ENCODE measurements around the gene GKN1. TPM values are rescaled to one million over a fixed set of nuclear protein-coding genes. Genes with fewer than 3 reads are reported as not detected.
A peak's percentile ranks its signal among the peaks of the same experiment; 100 is the strongest.
"Not testable (repeated sequence)": the region's sequence is repeated elsewhere in the genome, so short reads cannot be mapped to it uniquely, and the experiment has no call there.

GKN1 gene
- not detected in 2 replicates for total RNA-seq (2014; rRNA removed; shearing (Covaris generic))
- not detected in 2 replicates for polyA plus RNA-seq (2015; cell fraction: cytosol; rRNA removed)
- not detected in 2 replicates for polyA plus RNA-seq (2015; cell fraction: nucleus; rRNA removed)

GRCh38 chr2:68974251-68974650 lies at the start of gene GKN1:
Gene GKN1 (plus strand): TSS chr2:68974636. CDS start chr2:68974678, 42 bp downstream.
- peak; percentile 4 for DNase-seq (ENCODE audit: low read depth)

GRCh38 chr2:68925295-68925896 lies 49.0 kb upstream of the GKN1 start:
- DNase-seq (ENCODE audit: low read depth) = peak; percentile 41

- peak; percentile 34 for DNase-seq (ENCODE audit: low read depth)
Measured at GRCh38 chr2:68926796-68927195, 47.6 kb upstream of the GKN1 start.

GRCh38 chr2:68931149-68931711 lies 43.2 kb upstream of the GKN1 start:
- DNase-seq (ENCODE audit: low read depth) = no peak

- no peak for DNase-seq (ENCODE audit: low read depth)
Measured at GRCh38 chr2:68931799-68932198, 42.6 kb upstream of the GKN1 start.

- DNase-seq (ENCODE audit: low read depth) = no peak
Measured at GRCh38 chr2:68932402-68932801, 42.0 kb upstream of the GKN1 start.

- no peak for DNase-seq (ENCODE audit: low read depth)
Measured at GRCh38 chr2:68934021-68934420, 40.4 kb upstream of the GKN1 start.

- DNase-seq (ENCODE audit: low read depth) = no peak
Measured at GRCh38 chr2:68935471-68935870, 39.0 kb upstream of the GKN1 start.

GRCh38 chr2:68936427-68936826 lies 38.0 kb upstream of the GKN1 start:
- peak; percentile 57 for DNase-seq (ENCODE audit: low read depth)

- DNase-seq (ENCODE audit: low read depth) = no peak
Measured at GRCh38 chr2:68936889-68937288, 37.5 kb upstream of the GKN1 start.

GRCh38 chr2:68937346-68938055 lies 36.9 kb upstream of the GKN1 start:
- DNase-seq (ENCODE audit: low read depth) = no peak

GRCh38 chr2:68938938-68939337 lies 35.5 kb upstream of the GKN1 start:
- no peak for DNase-seq (ENCODE audit: low read depth)

GRCh38 chr2:68939962-68940361 lies 34.5 kb upstream of the GKN1 start:
- DNase-seq (ENCODE audit: low read depth) = no peak

- no peak for DNase-seq (ENCODE audit: low read depth)
Measured at GRCh38 chr2:68940369-68940768, 34.1 kb upstream of the GKN1 start.

GRCh38 chr2:68942827-68943226 lies 31.6 kb upstream of the GKN1 start:
- DNase-seq (ENCODE audit: low read depth) = no peak

GRCh38 chr2:68943581-68944568 lies 30.6 kb upstream of the GKN1 start:
- peak; percentile 76 for DNase-seq (ENCODE audit: low read depth)

- no peak for DNase-seq (ENCODE audit: low read depth)
Measured at GRCh38 chr2:68946117-68946516, 28.3 kb upstream of the GKN1 start.

GRCh38 chr2:68948710-68949109 lies 25.7 kb upstream of the GKN1 start:
- DNase-seq (ENCODE audit: low read depth) = no peak

- no peak for DNase-seq (ENCODE audit: low read depth)
Measured at GRCh38 chr2:68951899-68952298, 22.5 kb upstream of the GKN1 start.

- no peak for DNase-seq (ENCODE audit: low read depth)
Measured at GRCh38 chr2:68952887-68953521, 21.4 kb upstream of the GKN1 start, which contains the start of gene GKN2. Gene GKN2 (minus strand): TSS chr2:68952893. CDS start chr2:68952861, 32 bp downstream.

- not testable (repeated sequence) for DNase-seq (ENCODE audit: low read depth)
Measured at GRCh38 chr2:68955432-68955831, 19.0 kb upstream of the GKN1 start.

All from HT1080 (cell line).